ENCODE results near the gene SNRNP70.
A peak's percentile ranks its signal among the peaks of the same experiment; 100 is the strongest.

The SNRNP70 gene

DNA sequence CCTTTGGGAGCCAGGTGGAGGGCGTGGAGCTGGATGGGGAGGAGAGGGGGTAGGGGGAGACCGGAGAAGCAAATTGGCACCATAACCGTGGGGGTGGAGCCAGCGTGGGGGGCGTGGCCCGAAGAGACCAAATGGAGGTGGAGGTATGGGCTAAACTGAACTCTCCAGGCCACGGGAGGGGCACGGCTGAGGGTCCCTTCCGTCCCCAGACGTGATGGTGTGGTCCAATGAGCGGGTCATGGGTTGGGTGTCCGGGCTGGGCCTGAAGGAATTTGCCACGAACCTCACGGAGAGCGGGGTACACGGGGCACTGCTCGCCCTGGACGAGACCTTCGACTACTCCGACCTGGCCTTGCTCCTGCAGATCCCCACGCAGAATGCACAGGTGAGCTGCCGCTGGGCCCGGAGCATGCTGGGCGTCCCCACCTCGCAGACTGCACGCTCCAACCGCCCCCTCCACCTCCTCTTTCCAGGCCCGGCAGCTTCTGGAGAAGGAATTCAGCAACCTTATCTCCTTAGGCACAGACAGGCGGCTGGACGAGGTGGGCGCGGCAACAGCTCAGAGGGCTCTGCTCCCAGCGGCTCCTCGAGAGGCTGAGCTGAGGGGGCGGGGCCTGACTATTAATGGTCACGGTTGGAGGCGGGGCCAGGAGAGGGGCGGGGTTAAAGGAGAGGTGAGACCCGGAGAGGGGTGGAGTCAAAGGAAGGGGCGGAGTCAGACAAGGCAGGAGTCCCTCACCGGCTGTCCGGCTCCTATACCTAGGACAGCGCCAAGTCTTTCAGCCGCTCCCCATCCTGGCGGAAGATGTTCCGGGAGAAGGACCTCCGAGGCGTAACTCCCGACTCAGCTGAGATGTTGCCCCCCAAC lies 63.8 kb downstream of the SNRNP70 start:
- DNase-seq: peak; percentile 100

DNA sequence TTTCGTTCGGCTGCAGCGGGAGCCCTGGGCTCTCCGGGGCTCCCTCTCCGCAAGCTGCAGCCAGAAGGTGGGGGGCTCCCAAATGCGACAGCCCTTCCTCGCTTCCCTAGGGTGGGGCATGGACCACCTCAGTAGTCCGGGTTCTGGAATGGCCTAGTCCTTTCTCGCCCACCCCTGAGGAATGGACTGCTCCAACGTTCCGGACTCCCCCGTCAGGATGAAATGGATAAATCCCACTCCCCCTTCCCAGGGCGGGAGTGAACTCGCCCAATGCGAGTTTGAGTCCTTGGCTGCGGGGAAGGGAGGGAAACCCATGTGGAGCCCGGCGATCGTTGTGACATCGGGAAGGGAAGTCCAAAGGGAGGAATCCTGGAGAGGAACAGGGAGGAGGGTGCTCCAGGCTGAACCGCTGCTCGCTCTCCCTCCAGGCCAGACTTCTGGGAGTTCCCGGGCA lies 64.4 kb downstream of the SNRNP70 start:
- DNase-seq: peak; percentile 98

DNA sequence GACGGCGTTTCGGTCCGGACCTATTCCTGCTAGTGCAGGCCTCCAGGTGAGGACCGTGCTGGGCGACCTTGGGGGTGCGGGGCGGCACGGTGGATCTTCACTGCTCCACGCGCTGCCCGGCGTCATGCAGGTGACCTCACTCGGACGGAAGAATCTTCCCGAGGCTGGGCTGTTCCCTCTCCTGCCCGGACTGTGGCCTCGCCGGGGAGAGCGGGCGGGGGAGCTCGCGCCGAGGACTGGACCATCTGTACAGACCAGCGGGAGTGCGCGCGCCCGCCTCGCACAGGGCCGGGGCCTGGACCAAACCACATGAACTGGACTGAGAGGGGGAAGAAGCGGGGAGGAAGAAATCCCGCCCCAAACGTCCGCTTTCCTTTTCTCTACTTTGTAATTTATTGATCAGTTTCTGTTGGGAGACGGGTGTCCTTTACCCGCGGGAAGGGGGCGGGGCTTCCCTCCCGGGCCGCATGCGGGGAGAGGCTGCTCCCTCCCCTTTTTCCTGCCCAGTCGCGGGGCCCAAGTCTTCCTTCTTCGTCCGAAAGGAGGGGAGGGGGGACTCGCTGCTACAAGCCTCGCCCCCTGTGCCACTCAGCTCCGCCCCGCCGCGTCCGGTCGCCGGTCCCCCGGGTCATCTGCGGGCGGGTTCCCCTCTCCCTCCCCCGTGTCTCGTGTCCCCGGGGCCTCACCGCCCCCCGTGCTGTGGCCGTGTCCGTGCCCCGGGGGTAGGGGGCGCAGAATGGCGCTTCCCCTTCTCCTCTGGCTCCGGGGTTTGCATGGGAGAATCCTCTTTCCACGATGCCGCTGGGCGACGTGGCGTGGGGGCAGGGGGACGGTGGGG lies 65.1 kb downstream of the SNRNP70 start:
- DNase-seq: peak; percentile 97

DNA sequence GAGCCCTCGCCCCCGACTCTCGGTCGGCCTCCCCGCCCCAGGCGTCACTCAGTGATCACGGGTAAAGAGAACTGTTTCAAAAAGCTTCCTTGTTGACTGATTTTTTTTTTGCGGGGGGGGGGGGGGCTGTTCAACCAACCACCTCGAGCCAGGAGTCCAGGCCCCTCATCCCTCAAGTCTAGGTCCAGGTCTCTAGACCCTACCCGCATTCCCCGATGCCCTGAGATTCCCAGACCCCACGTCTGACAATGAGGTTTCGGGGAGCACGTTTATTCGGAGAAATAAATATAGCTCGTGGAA lies 65.6 kb downstream of the SNRNP70 start:
- no peak for DNase-seq

DNA sequence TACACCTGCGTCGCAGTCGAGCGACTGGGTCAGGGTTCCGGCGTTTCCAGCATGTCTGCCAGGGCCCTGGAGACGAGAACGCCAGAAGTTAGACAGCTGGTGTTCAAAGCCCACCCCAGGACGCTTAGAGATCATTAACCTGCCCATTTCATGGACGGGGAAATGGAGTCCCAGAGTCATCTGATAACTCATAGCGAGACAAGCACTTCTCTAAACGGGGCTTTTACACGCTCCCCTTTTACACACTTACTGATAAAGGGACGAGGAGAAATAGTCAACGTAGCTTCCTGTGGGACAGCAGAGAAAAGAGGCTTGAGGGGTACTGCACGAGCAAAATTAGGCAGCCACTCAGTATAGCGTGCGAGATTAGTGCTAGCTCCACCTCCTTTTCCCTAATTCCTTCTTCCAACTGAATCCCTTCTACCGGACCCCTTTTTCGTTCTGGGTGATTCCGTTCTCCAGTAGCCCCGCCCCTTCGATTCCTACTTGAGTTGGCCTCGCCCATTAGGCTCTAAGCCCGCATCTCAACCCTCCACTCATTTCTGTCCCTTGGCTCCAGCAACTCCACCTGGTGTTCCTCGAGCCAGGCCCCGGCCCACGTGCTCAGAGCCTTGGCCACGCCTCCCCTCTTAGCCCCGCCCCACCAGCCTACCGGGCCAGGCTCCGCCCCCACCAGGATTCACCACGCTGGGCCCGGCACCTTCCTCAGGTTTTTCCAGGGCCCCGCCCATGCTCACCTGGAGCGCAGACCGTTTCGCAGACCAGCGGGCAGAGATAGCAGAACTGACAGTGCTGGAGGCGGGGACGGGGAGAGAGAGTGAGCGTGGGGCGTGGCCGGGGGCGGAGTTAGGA lies 66.2 kb downstream of the SNRNP70 start:
- peak; percentile 72 for DNase-seq

DNA sequence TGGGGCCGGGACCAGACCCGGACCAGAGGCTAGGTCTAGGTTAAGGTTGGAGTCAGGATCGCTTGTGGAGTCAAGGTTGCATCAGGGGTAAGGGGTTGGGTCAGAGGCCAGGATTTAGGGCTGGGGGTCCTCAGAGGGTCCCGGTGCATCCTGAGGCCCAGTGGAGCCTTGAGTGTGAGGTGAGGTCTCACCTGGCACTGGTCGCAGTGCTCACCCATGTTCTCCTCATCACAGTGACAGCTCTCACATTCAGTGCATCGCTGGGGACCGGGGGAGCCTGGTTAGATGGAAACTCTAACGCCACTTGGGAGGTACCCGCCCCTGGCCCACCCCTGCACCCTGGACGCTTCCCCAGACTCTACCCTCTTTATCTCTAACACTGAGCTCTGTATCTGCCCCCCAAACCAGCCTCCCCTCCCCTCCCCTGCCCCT lies 66.9 kb downstream of the SNRNP70 start:
- no peak for DNase-seq

DNA sequence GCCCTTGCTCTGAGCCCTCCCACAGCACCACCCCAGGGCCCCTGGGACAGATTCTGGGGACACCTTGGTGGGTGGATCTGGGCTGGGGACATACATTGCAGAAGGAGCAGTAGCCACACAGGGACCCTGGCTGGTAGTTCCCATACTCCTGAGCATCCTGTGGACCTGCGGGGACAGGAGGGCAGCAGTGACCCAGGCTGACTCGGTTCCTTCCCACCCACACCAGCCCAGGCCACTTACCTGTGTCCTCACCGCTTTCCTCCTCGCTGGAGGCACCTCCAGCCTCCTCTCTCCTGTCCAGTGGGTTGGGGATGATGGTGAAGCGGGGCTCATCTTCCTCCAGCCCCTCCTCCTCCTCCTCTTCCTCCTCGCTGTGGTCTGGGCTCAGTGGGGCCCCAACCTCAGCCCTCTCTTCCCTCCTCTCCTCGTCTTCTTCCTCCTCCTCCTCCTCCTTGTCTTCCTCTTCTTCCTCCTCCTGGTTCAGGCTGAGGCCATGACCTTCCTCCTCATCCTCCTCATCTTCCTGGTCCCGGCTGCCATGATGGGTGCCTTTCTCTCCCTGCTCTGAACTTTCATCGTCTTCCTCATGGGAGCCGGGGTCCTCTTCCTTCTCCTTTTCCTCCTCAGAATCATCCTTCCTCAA lies 68.0 kb downstream of the SNRNP70 start:
- DNase-seq: no peak

DNA sequence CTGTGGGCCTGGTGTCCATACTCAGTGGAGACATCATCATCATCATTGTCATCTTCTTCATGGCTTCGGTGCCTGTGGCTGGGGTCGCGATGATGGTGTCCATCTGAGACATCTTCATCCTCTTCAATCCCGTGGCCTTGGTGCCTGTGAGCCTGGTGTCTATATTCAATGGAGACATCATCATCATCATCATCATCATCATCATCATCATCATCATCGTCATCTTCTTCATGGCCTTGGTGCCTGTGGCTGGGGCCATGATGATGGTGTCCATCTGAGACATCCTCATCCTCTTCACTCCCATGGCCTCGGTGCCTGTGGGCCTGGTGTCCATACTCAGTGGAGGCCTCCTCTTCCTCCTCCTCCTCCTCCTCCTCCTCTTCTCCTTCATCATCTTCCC lies 69.0 kb downstream of the SNRNP70 start:
- no peak for DNase-seq

DNA sequence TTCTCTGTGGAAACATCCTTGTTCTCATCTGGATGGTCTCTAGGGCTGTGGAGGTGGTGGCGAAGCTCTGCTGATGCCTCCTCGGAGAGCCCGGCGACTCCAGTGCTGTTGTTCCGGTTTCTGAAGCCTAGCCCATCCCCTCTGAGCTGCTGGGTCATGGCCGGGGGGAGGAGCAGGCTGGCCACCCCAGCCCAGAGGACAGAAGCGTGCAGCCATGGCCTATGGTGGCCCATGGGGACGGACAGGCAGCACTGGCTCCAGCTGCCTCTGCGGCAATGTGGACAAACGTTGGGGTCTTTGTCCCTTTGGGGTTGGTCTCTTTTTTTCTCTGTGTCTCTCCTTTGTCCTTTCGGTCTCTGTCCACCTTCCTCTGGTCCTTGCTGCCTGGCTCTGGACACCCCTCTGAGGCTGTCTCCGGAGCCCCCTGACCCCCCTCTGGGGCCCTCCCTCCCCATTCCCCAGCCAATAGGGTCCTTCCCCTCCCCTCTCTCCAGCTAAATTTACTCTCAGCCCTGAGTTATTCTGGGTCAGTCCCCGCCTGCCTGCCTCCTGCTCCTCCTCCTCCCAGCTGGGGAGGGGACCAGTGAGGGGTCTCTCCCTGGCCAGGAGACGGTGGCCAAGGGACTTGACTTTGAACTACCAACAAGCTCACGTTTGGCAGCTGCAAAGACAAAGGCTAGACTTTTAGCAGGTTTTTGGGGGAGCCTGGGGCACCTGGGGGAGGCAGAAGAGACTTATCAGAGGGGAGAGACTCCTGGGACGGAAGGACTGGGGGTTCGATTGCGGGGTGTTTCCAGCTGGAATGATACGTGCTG lies 70.0 kb downstream of the SNRNP70 start, which contains the start of gene HRC:
Gene HRC, minus strand, starts transcription at position 392 of the 815 bp plus-strand sequence. Its CDS starts 159 bp downstream, at position 233.
- peak; percentile 81 for DNase-seq

DNA sequence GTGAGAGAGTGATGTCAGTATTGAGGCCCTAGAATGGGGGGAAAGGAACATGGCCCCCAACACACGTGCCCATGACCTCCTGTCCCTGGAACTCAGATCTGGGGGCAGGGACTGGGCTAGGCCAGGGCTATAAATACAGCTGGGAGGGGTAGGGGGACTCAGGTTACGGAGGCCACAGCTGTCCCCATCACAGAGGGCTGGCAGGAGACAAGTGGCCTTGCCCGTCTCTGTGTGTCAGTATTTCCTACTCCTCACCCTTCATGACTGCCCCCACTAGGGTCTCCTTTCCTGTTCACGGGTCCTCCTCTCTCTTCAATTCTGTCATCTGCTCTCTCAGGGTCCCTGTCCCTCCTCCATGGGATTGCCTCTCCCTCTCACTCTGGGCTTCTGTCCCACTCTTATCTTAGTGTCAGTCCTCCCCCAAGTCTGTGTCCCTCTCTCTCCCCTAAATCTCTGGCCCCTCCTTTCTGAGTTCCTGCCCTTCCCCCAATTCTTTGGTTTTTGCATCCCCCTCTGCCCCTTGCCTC lies 70.6 kb downstream of the SNRNP70 start:
- DNase-seq: peak; percentile 73

DNA sequence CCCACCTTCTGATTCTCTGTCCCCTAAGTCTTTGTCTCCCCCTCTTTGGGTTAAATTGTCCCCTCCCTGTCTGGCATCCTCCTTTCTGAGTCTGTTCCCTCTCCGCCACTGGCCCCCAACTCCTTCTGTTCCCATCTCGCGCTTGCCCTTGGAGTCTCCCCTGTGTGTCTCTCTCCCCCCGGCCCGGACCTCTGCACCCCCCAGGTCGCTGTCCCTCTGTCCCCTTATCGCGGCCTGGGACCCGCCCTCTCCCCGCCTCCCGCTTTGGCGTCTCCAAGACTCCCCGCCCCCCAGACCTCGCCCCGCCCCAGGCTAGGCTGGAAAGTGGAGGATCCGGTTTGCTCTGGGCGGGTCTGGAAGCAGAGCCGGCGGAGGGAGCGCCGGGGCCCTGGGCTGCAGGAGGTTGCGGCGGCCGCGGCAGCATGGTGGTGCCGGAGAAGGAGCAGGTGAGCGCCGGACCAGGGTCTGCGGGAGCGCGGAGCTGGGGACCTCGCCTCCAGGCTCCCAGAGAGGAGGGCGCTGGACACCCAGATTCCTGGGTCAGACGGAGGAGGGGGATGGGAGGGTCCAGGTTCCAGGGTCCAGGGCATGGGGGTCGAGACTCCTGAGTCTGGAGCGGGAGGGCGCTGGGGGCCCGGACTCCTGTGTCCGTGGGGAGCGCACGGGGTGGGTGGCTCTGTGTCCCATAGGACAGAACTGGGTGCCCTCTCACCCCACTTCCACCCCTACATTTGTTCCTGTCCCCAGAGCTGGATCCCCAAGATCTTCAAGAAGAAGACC lies 72.4 kb downstream of the SNRNP70 start, which contains the start of gene TRPM4:
Gene TRPM4, plus strand, starts transcription at position 348 of the 780 bp plus-strand sequence. Its CDS starts 75 bp downstream, at position 423.
- peak; percentile 93 for DNase-seq
